ENCODE measurements around the gene RAB10. TPM values are rescaled to one million over a fixed set of nuclear protein-coding genes. Genes with fewer than 3 reads are reported as not detected.

RAB10 gene
- total RNA-seq, 1 donor from 2014 or later = 192 TPM

- no peak overlapping the region for H3K27ac Mint-ChIP-seq (ENCODE audit: unreplicated experiment)
- DNase-seq (ENCODE audit: low read depth) = no peak
- Histone ChIP-seq H3K27ac (ENCODE audit: low read depth, low read length) (no peak overlapping the region), H4K20me1 (ENCODE audit: insufficient read depth, low read length) (no peaks in the 10 kb centered on the region), H3K79me2 (ENCODE audit: insufficient read depth, low read length) (no peaks in the 10 kb centered on the region), H3K4me2 (ENCODE audit: low read length) (no peak overlapping the region), H3K36me3 (ENCODE audit: insufficient read depth, low read length) (no peaks in the 10 kb centered on the region), H3K4me3 (ENCODE audit: insufficient read depth, low read depth, low read length) (no peak overlapping the region), H2AFZ (ENCODE audit: low read depth, low read length) (no peak overlapping the region), H3K27me3 (ENCODE audit: insufficient read depth, low read length) (no peaks in the 10 kb centered on the region), H3K4me1 (ENCODE audit: insufficient read depth, low read length) (peaks cover 22% of the 10 kb centered on the region), H3K9me3 (ENCODE audit: insufficient read depth, low read depth, low read length) (no peaks in the 10 kb centered on the region), H3K9ac (ENCODE audit: low read length) (no peak overlapping the region)
- peaks cover 2% of the 10 kb centered on the region for H3K9me3 Mint-ChIP-seq (ENCODE audit: unreplicated experiment)
- no peaks in the 10 kb centered on the region for H3K36me3 Mint-ChIP-seq (ENCODE audit: low read depth, unreplicated experiment)
- peaks cover 24% of the 10 kb centered on the region for H3K4me1 Mint-ChIP-seq (ENCODE audit: low read depth, unreplicated experiment)
- no peak overlapping the region for H3K4me3 Mint-ChIP-seq (ENCODE audit: unreplicated experiment)
- no peaks in the 10 kb centered on the region for H3K27me3 Mint-ChIP-seq (ENCODE audit: low read depth, unreplicated experiment)
- TF ChIP-seq, protein P1, sequence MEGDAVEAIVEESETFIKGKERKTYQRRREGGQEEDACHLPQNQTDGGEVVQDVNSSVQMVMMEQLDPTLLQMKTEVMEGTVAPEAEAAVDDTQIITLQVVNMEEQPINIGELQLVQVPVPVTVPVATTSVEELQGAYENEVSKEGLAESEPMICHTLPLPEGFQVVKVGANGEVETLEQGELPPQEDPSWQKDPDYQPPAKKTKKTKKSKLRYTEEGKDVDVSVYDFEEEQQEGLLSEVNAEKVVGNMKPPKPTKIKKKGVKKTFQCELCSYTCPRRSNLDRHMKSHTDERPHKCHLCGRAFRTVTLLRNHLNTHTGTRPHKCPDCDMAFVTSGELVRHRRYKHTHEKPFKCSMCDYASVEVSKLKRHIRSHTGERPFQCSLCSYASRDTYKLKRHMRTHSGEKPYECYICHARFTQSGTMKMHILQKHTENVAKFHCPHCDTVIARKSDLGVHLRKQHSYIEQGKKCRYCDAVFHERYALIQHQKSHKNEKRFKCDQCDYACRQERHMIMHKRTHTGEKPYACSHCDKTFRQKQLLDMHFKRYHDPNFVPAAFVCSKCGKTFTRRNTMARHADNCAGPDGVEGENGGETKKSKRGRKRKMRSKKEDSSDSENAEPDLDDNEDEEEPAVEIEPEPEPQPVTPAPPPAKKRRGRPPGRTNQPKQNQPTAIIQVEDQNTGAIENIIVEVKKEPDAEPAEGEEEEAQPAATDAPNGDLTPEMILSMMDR (IDR thresholded peaks at IDR 0.05; ENCODE audit: insufficient read depth, low read depth, low read length) = no peak
- no peak for TF ChIP-seq EZH2 (IDR thresholded peaks at IDR 0.05; ENCODE audit: insufficient read depth, low read length)
- FAIRE-seq = no peak
These were observed 22.9 kb upstream of the RAB10 start for GRCh38 chr2:26010943-26011342.

GRCh38 chr2:26011609-26011989 lies 22.3 kb upstream of the RAB10 start:
- Histone ChIP-seq H3K27me3 (ENCODE audit: insufficient read depth, low read length) (no peaks in the 10 kb centered on the region), H3K9me3 (ENCODE audit: insufficient read depth, low read depth, low read length) (no peaks in the 10 kb centered on the region), H3K4me3 (ENCODE audit: insufficient read depth, low read depth, low read length) (no peak overlapping the region), H3K4me1 (ENCODE audit: insufficient read depth, low read length) (peaks cover 22% of the 10 kb centered on the region), H3K36me3 (ENCODE audit: insufficient read depth, low read length) (no peaks in the 10 kb centered on the region), H3K9ac (ENCODE audit: low read length) (no peak overlapping the region), H3K27ac (ENCODE audit: low read depth, low read length) (no peak overlapping the region), H3K4me2 (ENCODE audit: low read length) (peak overlapping the region; percentile 56), H2AFZ (ENCODE audit: low read depth, low read length) (no peak overlapping the region), H4K20me1 (ENCODE audit: insufficient read depth, low read length) (no peaks in the 10 kb centered on the region), H3K79me2 (ENCODE audit: insufficient read depth, low read length) (no peaks in the 10 kb centered on the region)
- Mint-ChIP-seq H3K9me3 (ENCODE audit: unreplicated experiment) (peaks cover 2% of the 10 kb centered on the region), H3K4me1 (ENCODE audit: low read depth, unreplicated experiment) (peaks cover 24% of the 10 kb centered on the region), H3K27ac (ENCODE audit: unreplicated experiment) (peak overlapping the region; percentile 75), H3K27me3 (ENCODE audit: low read depth, unreplicated experiment) (no peaks in the 10 kb centered on the region), H3K4me3 (ENCODE audit: unreplicated experiment) (peak overlapping the region; percentile 36), H3K36me3 (ENCODE audit: low read depth, unreplicated experiment) (no peaks in the 10 kb centered on the region)
- TF ChIP-seq EZH2 (IDR thresholded peaks at IDR 0.05; ENCODE audit: insufficient read depth, low read length) = no peak
- TF ChIP-seq, protein P1 (IDR thresholded peaks at IDR 0.05; ENCODE audit: insufficient read depth, low read depth, low read length) = no peak
- DNase-seq (ENCODE audit: low read depth) (no peak), FAIRE-seq (no peak)

GRCh38 chr2:26011990-26012856 lies 21.7 kb upstream of the RAB10 start:
- FAIRE-seq (no peak), DNase-seq (ENCODE audit: low read depth) (peak; percentile 61)
- Histone ChIP-seq H3K4me1 (ENCODE audit: insufficient read depth, low read length) (peaks cover 22% of the 10 kb centered on the region), H3K9ac (ENCODE audit: low read length) (peak overlapping the region; percentile 6), H4K20me1 (ENCODE audit: insufficient read depth, low read length) (no peaks in the 10 kb centered on the region), H3K36me3 (ENCODE audit: insufficient read depth, low read length) (no peaks in the 10 kb centered on the region), H3K9me3 (ENCODE audit: insufficient read depth, low read depth, low read length) (no peaks in the 10 kb centered on the region), H3K79me2 (ENCODE audit: insufficient read depth, low read length) (no peaks in the 10 kb centered on the region), H2AFZ (ENCODE audit: low read depth, low read length) (no peak overlapping the region), H3K4me3 (ENCODE audit: insufficient read depth, low read depth, low read length) (no peak overlapping the region), H3K27me3 (ENCODE audit: insufficient read depth, low read length) (no peaks in the 10 kb centered on the region), H3K4me2 (ENCODE audit: low read length) (peak overlapping the region; percentile 56), H3K27ac (ENCODE audit: low read depth, low read length) (no peak overlapping the region)
- H3K36me3 Mint-ChIP-seq (ENCODE audit: low read depth, unreplicated experiment) = no peaks in the 10 kb centered on the region
- peak overlapping the region; percentile 36 for H3K4me3 Mint-ChIP-seq (ENCODE audit: unreplicated experiment)
- H3K4me1 Mint-ChIP-seq (ENCODE audit: low read depth, unreplicated experiment) = peaks cover 27% of the 10 kb centered on the region
- TF ChIP-seq EZH2 (IDR thresholded peaks at IDR 0.05; ENCODE audit: insufficient read depth, low read length) = no peak
- TF ChIP-seq, protein P1 (IDR thresholded peaks at IDR 0.05; ENCODE audit: insufficient read depth, low read depth, low read length) = no peak
- H3K27ac Mint-ChIP-seq (ENCODE audit: unreplicated experiment) = peak overlapping the region; percentile 75
- H3K9me3 Mint-ChIP-seq (ENCODE audit: unreplicated experiment) = peaks cover 2% of the 10 kb centered on the region
- H3K27me3 Mint-ChIP-seq (ENCODE audit: low read depth, unreplicated experiment) = no peaks in the 10 kb centered on the region

Data from astrocyte (in vitro differentiated cells and primary cell).